ENCODE data around the gene HOXB7. TPM values are rescaled to one million over a fixed set of nuclear protein-coding genes. Genes with fewer than 3 reads are reported as not detected.

The HOXB7 gene
- total and polyA plus RNA-seq, 8 donors: 0.35 to 1.3 (median 0.70) TPM; not detected in 2

GRCh38 chr17:48575066-48575582 is 35.7 kb downstream of the HOXB7 start:
- H3K4me3 ChIP-seq: no peak overlapping the region
- no peak for ATAC-seq
- FAIRE-seq: no peak
- WGBS, 2 donors: 11% methylated on average over 7 of the region's 7 CpGs
- no peak for DNase-seq
- intact Hi-C loops (cut with DNase I): no loop called here
- no peaks in the 10 kb centered on the region for H3K4me1 ChIP-seq
- TF ChIP-seq, protein P1, sequence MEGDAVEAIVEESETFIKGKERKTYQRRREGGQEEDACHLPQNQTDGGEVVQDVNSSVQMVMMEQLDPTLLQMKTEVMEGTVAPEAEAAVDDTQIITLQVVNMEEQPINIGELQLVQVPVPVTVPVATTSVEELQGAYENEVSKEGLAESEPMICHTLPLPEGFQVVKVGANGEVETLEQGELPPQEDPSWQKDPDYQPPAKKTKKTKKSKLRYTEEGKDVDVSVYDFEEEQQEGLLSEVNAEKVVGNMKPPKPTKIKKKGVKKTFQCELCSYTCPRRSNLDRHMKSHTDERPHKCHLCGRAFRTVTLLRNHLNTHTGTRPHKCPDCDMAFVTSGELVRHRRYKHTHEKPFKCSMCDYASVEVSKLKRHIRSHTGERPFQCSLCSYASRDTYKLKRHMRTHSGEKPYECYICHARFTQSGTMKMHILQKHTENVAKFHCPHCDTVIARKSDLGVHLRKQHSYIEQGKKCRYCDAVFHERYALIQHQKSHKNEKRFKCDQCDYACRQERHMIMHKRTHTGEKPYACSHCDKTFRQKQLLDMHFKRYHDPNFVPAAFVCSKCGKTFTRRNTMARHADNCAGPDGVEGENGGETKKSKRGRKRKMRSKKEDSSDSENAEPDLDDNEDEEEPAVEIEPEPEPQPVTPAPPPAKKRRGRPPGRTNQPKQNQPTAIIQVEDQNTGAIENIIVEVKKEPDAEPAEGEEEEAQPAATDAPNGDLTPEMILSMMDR (IDR thresholded peaks at IDR 0.05): no peak
- H3K9me3 ChIP-seq: no peaks in the 10 kb centered on the region
- H3K27me3 ChIP-seq: peaks cover 0 to 54% (median 4%) of the 10 kb centered on the region in 4 donors
- H3K36me3 ChIP-seq: no peaks in the 10 kb centered on the region
- no peak overlapping the region for H3K27ac ChIP-seq

GRCh38 chr17:48574505-48575065 is 36.2 kb downstream of the HOXB7 start:
- Histone ChIP-seq H3K4me1 (no peaks in the 10 kb centered on the region), H3K4me3 (no peak overlapping the region), H3K36me3 (no peaks in the 10 kb centered on the region), H3K27me3 (peaks cover 0 to 52% (median 3%) of the 10 kb centered on the region in 4 donors), H3K27ac (no peak overlapping the region), H3K9me3 (no peaks in the 10 kb centered on the region)
- ATAC-seq: no peak
- DNase-seq: no peak
- TF ChIP-seq, protein P1 (IDR thresholded peaks at IDR 0.05): no peak
- intact Hi-C loops (cut with DNase I): no loop called here
- WGBS, 2 donors: 15% methylated on average over 8 of the region's 8 CpGs
- no peak for FAIRE-seq

GRCh38 chr17:48571826-48572417 is 38.9 kb downstream of the HOXB7 start:
- no peak for ATAC-seq

GRCh38 chr17:48571024-48571818 is 39.6 kb downstream of the HOXB7 start:
- H3K4me3 ChIP-seq: peak overlapping the region in 1 of 4 donors; percentile 5
- peak overlapping the region in 2 of 4 donors; percentile 13 to 19 for H3K27ac ChIP-seq
- TF ChIP-seq, protein P1 (IDR thresholded peaks at IDR 0.05): no peak
- intact Hi-C loops (cut with DNase I): no loop called here
- H3K27me3 ChIP-seq: peaks cover 0 to 40% (median 2%) of the 10 kb centered on the region in 4 donors
- 14 to 17% methylated on average over 26 of the region's 26 CpGs for WGBS, 2 donors
- no peaks in the 10 kb centered on the region for H3K4me1 ChIP-seq
- FAIRE-seq: no peak
- no peak for ATAC-seq
- no peaks in the 10 kb centered on the region for H3K9me3 ChIP-seq
- DNase-seq: no peak
- no peaks in the 10 kb centered on the region for H3K36me3 ChIP-seq

More at GRCh38 chr17:48571826-48572417, 38.9 kb downstream of the HOXB7 start:
- TF ChIP-seq, protein P1 (IDR thresholded peaks at IDR 0.05): no peak
- Histone ChIP-seq H3K27me3 (peaks cover 0 to 44% (median 2%) of the 10 kb centered on the region in 4 donors), H3K4me3 (no peak overlapping the region), H3K4me1 (no peaks in the 10 kb centered on the region), H3K36me3 (no peaks in the 10 kb centered on the region), H3K9me3 (no peaks in the 10 kb centered on the region), H3K27ac (no peak overlapping the region)
- no peak for FAIRE-seq
- no peak for DNase-seq
- intact Hi-C loops (cut with DNase I): no loop called here
- WGBS, 2 donors: 70 to 88% methylated on average over 1 of the region's 1 CpG

Data from pancreas (tissue), 10 donors.